Activated naive CD4-positive, alpha-beta T cell treated with anti-CD3 and anti-CD28 coated beads, Interleukin-2, amount 50 U/mL, for 24 hours (primary cell): ENCODE measurements around the gene SAMD8.
"Not testable (repeated sequence)": the region's sequence is repeated elsewhere in the genome, so short reads cannot be mapped to it uniquely, and the experiment has no call there.

Source experiments
- H3K27ac Mint-ChIP-seq: one replicate; pipeline ENCODE4 v1.8.0; 2021; ENCODE audit warnings: mild to moderate bottlenecking, mixed read lengths
- H3K27me3 Mint-ChIP-seq: one replicate; pipeline ENCODE4 v1.8.0; 2021; ENCODE audit warnings: mixed read lengths
- H3K36me3 Mint-ChIP-seq: one replicate; pipeline ENCODE4 v1.8.0; 2021; ENCODE audit warnings: mixed read lengths
- H3K4me1 Mint-ChIP-seq: one replicate; pipeline ENCODE4 v1.8.0; 2021; ENCODE audit warnings: mixed read lengths
- H3K4me3 Mint-ChIP-seq: one replicate; pipeline ENCODE4 v1.8.0; 2021; ENCODE audit warnings: mild to moderate bottlenecking, mixed read lengths
- H3K9me3 Mint-ChIP-seq: one replicate; pipeline ENCODE4 v1.8.0; 2021; ENCODE audit warnings: mixed read lengths

Gene SAMD8

DNA sequence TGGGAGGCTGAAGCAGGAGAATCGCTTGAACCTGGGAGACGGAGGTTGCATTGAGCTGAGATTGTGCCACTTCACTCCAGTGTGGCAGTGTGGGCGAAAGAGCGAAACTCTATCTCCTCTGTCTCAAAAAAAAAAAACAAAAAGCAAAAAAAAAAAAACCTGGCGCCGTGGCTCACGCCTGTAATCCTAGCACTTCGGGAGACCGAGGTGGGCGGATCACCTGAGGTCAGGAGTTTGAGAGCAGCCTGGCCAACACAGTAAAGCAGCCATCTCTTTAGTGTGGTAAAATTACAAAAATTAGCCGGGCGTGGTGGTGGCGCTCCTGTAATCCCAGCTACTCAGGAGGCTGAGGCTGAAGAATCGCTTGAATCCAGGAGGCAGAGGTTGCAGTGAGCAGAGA, 95.2 kb downstream of the SAMD8 start:
- not testable (repeated sequence) for H3K9me3 Mint-ChIP-seq, H3K27me3 Mint-ChIP-seq, H3K36me3 Mint-ChIP-seq, H3K4me3 Mint-ChIP-seq, H3K4me1 Mint-ChIP-seq
- peak overlapping the region; percentile 62 for H3K27ac Mint-ChIP-seq

DNA sequence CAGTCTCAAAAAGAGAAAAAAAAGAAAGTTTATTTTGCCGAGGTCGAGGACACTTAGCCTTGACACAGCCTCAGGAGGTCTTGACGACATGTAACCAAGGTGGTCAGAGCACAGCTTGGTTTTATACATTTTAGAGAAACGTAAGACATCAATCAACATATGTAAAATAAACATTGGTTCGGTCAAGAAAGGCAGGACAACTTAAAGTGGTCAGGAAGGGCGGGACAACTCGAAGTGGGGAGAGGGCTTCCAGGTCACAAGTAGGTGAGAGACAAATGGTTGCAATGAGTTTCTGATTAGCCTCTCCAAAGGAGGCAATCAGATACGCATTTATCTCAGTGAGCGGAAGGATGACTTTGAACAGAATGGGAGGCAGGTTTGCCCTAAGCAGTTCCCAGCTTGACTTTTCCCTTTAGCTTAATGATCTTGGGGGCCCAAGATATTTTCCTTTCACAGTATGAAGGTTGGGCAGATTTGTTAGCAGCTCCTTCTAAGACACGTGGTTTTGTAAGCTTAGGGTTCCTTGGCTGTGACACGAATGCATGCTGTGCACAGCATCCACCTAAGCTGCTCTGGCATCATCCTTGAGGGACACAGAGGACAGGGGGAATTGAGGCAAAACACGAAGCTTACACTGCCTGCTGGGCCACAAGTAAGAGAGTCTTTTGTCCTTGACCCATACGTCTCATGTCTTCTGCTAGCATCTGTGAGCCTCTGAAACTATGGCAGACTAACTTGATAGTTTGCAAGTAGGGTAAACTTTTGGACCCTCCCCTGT, 95.8 kb downstream of the SAMD8 start:
- peaks cover 8% of the 10 kb centered on the region for H3K36me3 Mint-ChIP-seq
- H3K27ac Mint-ChIP-seq = peak overlapping the region; percentile 62
- no peaks in the 10 kb centered on the region for H3K27me3 Mint-ChIP-seq
- H3K9me3 Mint-ChIP-seq = no peaks in the 10 kb centered on the region
- peaks cover 13% of the 10 kb centered on the region for H3K4me1 Mint-ChIP-seq
- H3K4me3 Mint-ChIP-seq = no peak overlapping the region

DNA sequence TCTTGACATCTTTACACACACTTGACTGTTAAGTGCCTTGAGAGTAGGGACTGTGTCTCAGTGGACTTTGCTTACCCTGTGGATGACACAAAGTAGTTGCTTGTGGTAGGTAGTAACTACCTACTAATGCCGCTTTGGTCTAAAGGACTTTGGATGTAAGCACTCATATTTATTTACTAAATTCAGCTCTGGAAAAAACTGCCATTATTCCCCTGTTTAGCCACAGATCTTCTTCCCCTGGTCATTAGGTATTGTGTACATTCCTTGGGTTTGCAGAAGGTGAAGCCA, 96.3 kb downstream of the SAMD8 start:
- Mint-ChIP-seq H3K27ac (no peak overlapping the region), H3K36me3 (peaks cover 10% of the 10 kb centered on the region)

DNA sequence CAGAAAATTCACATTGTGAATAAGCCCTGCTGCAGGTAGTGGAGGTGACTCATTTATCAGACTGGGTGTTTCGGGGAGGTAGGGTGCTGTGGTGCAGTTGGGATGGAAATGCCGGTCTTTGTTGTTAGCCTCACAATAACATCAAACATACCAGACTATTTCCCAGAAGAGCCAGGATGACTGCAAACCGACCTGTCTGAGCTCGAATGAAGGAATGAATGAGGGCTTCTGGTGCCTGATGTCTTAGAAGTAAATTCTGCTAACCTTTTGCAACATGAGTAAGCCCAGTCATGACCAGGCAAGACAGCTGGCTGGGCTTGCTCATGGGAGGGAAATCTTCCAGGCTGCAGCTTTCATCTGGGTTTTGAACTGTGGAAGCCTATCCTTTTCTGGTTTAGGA, 96.7 kb downstream of the SAMD8 start:
- Mint-ChIP-seq H3K4me3 (peak overlapping the region; percentile 57), H3K27ac (peak overlapping the region; percentile 70), H3K9me3 (no peaks in the 10 kb centered on the region), H3K27me3 (no peaks in the 10 kb centered on the region), H3K36me3 (peaks cover 10% of the 10 kb centered on the region), H3K4me1 (peaks cover 21% of the 10 kb centered on the region)

More for the DNA sequence above, 96.3 kb downstream of the SAMD8 start:
- Mint-ChIP-seq H3K4me3 (no peak overlapping the region), H3K4me1 (peaks cover 19% of the 10 kb centered on the region), H3K9me3 (no peaks in the 10 kb centered on the region), H3K27me3 (no peaks in the 10 kb centered on the region)

DNA sequence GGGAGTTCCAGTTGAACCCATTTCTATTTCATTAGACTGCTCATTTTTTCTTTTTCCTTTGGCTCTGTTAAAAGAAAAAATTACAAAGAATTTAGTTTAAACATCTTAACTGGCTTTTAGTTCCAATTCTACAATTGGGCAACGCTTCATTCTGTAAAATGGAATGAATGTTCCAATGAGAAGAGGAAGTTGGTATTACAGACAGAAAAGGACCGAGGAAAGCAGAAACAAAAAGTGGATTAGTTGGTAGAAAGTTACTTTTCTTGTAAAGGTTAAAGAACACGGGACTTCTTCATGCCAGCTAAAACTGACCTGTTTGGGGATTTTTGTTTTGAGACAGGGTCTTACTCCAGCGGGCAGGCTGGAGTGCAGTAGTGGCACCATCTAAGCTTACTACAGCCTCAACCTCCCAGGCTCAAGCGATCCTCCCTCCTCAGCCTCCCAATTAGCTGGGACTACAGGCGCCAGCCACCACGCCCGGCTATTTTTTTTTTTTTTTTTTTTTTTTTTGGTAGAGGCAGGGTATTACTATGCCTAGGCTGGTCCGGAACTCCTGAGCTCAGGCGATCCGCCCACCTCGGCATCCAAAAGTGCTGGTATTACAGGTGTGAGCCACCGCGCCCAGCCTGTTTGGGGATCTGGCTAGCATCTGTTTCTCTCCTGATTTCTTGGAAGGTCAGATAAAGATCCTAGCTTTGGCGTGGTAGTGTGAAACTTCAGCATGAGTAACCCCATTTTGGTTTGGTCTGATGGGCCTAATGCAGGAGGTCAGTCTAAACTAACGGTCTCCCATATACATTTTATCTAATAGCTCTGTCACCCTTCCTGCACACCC, 97.8 kb downstream of the SAMD8 start:
- Mint-ChIP-seq H3K4me1 (peaks cover 27% of the 10 kb centered on the region), H3K36me3 (peaks cover 13% of the 10 kb centered on the region), H3K4me3 (peak overlapping the region; percentile 96), H3K27me3 (no peaks in the 10 kb centered on the region), H3K27ac (peak overlapping the region; percentile 100), H3K9me3 (no peaks in the 10 kb centered on the region)

DNA sequence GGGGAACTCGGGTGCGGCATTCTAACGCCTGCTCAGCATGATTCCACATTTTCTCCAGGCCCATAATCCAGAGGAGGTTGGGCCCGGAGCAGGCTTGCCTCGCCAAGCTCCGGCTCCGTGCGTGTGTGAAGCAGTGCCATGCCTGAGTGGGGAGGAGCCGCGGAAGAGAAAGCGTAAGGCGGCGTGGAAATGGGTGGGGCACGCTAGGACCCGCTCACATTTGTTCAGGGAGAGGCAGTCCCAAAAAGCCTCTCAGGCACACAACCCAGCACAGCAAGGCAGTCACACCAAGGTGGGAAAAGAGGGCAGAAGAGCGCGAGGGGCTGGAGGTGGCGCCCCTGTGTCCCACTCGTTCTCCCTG, 98.4 kb downstream of the SAMD8 start:
- peak overlapping the region; percentile 100 for H3K27ac Mint-ChIP-seq
- peak overlapping the region; percentile 96 for H3K4me3 Mint-ChIP-seq
- no peaks in the 10 kb centered on the region for H3K27me3 Mint-ChIP-seq
- no peaks in the 10 kb centered on the region for H3K9me3 Mint-ChIP-seq
- H3K36me3 Mint-ChIP-seq = peaks cover 13% of the 10 kb centered on the region
- peaks cover 27% of the 10 kb centered on the region for H3K4me1 Mint-ChIP-seq

DNA sequence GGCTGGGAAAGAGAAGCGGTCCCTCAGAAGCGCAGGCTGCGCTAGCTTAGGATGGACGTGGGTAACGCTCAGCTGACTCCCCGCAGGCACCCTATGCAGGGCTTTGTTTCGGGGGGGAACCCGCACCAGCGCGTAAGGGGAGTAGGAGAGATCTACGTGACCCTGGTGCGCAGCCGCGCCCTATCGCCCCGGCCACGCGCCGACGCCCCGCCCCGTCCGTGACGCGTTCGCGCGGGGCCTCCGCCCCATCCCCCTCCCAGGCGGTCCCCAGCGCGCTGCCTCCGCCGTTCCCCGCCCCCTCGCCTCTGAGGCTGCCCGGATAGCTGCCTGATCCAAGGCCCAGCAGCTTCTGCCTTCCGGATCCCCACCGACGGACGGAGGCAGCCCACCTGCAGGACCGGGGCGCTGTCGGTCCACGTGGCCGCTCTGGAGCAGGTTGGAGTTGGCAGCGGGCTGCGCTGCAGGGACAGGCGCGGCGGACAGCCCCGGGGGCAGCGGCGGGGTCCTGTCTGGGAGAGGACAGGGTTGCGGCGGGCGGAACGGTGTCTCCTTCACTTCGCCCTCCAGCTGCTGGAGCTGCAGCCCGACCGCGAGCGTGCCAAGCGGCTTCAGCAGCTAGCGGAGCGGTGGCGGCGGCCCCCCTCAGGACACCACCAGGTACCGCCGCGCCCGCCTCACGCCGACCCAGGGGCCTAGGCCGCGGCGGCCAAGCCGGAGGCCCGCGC, 99.0 kb downstream of the SAMD8 start, which contains the start of gene VDAC2:
TSS of gene VDAC2 (plus strand) at position 515 of the 725 bp plus-strand sequence. CDS start 363 bp downstream, outside the sequence.
- H3K9me3 Mint-ChIP-seq = no peaks in the 10 kb centered on the region

DNA sequence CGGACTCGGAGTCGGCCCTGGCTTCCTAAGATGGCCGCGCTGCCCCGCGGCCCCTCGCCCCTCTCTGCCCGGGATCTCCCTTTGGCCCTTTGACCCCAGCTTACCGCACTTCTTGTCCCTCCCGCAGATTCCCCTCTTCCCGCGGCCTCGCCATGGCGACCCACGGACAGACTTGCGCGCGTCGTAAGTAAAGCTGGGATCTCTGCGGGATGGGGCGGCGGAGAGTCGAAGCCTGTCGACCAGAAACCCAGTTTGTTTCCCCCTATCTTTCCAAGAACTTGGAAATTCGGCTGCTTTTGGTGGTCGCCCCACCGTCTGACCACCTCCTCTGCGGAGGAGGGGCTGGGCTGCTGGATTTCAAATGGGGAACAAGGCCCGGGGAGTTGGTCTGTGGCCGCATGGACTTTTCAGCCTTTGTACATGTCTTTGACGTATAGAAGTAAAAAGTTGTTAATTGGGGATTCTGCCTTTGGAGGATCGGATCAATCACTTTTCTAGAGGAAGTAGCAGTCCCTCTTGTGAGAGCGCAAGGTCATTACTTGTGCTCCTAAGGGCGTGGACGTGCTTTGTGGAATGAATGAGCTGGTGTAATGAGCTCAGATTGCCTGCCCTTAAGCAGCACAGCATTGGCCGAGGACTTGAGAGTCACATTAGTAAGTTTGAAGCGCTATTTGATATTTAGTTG, 99.7 kb downstream of the SAMD8 start:
- Mint-ChIP-seq H3K9me3 (no peaks in the 10 kb centered on the region), H3K27me3 (no peaks in the 10 kb centered on the region), H3K4me3 (peak overlapping the region; percentile 96), H3K36me3 (peaks cover 16% of the 10 kb centered on the region), H3K4me1 (peaks cover 32% of the 10 kb centered on the region), H3K27ac (peak overlapping the region; percentile 100)

More for the DNA sequence above, 99.0 kb downstream of the SAMD8 start, which contains the start of gene VDAC2:
- H3K4me1 Mint-ChIP-seq = peaks cover 27% of the 10 kb centered on the region
- peak within 1 kb of the TSS; percentile 100 for H3K27ac Mint-ChIP-seq
- H3K36me3 Mint-ChIP-seq = peaks cover 13% of the 10 kb centered on the region
- no peaks in the 10 kb centered on the region for H3K27me3 Mint-ChIP-seq
- peak within 1 kb of the TSS; percentile 96 for H3K4me3 Mint-ChIP-seq

DNA sequence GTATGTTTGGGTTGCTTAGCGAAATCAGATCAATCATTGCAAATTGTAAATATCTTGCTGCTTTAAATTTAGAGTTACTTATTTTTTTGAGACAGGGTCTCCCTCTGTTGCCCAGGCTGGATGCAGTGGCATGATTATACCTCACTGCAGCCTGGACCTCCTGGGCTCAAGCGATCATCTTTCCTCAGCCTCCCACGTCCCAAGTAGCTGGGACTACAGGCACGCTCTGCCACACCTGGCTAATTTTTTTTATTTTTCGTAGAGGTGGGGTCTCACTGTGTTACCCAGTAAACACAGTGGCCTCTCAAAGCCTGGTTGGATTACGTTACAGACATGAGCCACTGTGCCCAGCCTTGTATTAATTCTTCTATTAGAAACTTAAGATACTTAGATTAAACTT, 100.9 kb downstream of the SAMD8 start:
- H3K27ac Mint-ChIP-seq = peak overlapping the region; percentile 17
- H3K9me3 Mint-ChIP-seq = no peaks in the 10 kb centered on the region
- no peaks in the 10 kb centered on the region for H3K27me3 Mint-ChIP-seq
- H3K4me3 Mint-ChIP-seq = peak overlapping the region; percentile 96
- peaks cover 18% of the 10 kb centered on the region for H3K36me3 Mint-ChIP-seq
- H3K4me1 Mint-ChIP-seq = peaks cover 39% of the 10 kb centered on the region

DNA sequence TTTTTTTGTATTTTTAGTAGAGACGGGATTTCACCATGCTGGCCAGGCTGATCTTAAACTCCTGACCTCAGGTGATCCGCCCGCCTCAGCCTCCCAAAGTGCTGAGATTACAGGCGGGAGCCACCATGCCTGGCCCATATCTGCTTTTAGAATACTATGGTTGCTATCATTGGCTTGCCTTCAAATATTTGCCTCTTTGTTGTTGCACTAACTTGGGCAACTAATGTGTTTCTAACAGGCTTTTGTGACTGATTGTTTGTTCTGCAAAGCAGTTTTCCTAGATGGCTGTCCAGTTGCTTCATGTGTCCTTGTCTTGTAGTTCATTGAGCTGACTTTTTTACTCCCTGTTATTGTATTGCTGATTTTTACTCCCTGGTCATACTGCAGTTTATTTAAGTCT, 108.8 kb downstream of the SAMD8 start:
- peak overlapping the region; percentile 5 for H3K27ac Mint-ChIP-seq
- H3K36me3 Mint-ChIP-seq = peaks cover 15% of the 10 kb centered on the region
- no peaks in the 10 kb centered on the region for H3K9me3 Mint-ChIP-seq
- no peak overlapping the region for H3K4me3 Mint-ChIP-seq
- peaks cover 54% of the 10 kb centered on the region for H3K4me1 Mint-ChIP-seq
- H3K27me3 Mint-ChIP-seq = no peaks in the 10 kb centered on the region

- peaks cover 12% of the 10 kb centered on the region for H3K36me3 Mint-ChIP-seq
- not testable (repeated sequence) for H3K4me3 Mint-ChIP-seq, H3K27me3 Mint-ChIP-seq, H3K9me3 Mint-ChIP-seq
- H3K4me1 Mint-ChIP-seq = peaks cover 58% of the 10 kb centered on the region
- peak overlapping the region; percentile 65 for H3K27ac Mint-ChIP-seq
These were observed 110.0 kb downstream of the SAMD8 start for GRCh38 chr10:75221492-75221891.

DNA sequence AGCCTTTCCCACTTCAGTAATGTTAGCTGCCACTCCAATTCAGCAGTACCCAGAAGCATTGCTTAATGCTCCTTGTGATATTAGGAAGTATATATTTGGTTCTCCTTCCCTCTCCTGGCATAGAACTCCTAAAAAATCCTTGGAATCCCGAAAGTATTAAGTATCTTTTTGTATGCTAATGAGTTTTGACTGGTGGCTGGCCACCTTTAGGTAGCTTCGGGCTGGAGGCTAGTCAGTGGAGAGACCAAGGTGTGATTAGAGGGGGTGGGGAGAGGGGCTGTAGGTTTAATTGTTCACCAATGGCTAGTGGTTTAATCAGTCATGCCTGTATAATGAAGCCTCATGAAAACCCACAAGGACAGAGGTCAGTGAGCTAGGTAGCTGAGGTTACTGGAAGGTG, 112.1 kb downstream of the SAMD8 start:
- Mint-ChIP-seq H3K9me3 (no peaks in the 10 kb centered on the region), H3K4me1 (peaks cover 63% of the 10 kb centered on the region), H3K27me3 (no peaks in the 10 kb centered on the region), H3K4me3 (no peak overlapping the region), H3K27ac (peak overlapping the region; percentile 62), H3K36me3 (peaks cover 11% of the 10 kb centered on the region)

GRCh38 chr10:75226095-75226494, 114.6 kb downstream of the SAMD8 start:
- no peak overlapping the region for H3K4me3 Mint-ChIP-seq
- peaks cover 11% of the 10 kb centered on the region for H3K36me3 Mint-ChIP-seq
- H3K27ac Mint-ChIP-seq = no peak overlapping the region
- H3K27me3 Mint-ChIP-seq = no peaks in the 10 kb centered on the region
- H3K4me1 Mint-ChIP-seq = peaks cover 72% of the 10 kb centered on the region
- H3K9me3 Mint-ChIP-seq = no peaks in the 10 kb centered on the region

GRCh38 chr10:75226656-75227055, 115.2 kb downstream of the SAMD8 start:
- Mint-ChIP-seq H3K36me3 (peaks cover 9% of the 10 kb centered on the region), H3K4me3 (no peak overlapping the region), H3K27me3 (no peaks in the 10 kb centered on the region), H3K4me1 (peaks cover 77% of the 10 kb centered on the region), H3K27ac (no peak overlapping the region), H3K9me3 (no peaks in the 10 kb centered on the region)

DNA sequence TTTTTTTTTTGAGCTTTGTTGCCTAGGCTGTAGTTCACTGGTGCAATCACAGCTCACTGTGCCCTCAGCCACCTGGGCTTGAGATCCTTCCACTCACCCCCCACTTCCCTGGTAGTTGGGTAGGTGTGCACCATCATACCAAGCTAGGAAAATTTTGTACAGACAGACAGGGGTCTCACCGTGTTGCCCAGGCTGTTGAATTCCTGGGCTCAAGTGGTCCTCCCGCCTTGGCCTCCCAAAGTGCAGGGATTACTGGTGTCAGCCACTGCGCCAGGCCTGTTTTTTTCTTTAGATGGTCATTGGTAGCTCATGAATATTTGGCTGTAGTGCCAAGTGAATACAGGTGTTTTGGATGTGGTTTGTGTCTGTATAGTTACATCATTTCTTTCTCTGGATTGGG, 116.8 kb downstream of the SAMD8 start:
- Mint-ChIP-seq H3K4me3 (no peak overlapping the region), H3K9me3 (no peaks in the 10 kb centered on the region), H3K4me1 (peaks cover 70% of the 10 kb centered on the region), H3K27me3 (no peaks in the 10 kb centered on the region), H3K27ac (peak overlapping the region; percentile 82), H3K36me3 (peaks cover 12% of the 10 kb centered on the region)
